Measurements from ENCODE around the gene MIF4GD.

DNA sequence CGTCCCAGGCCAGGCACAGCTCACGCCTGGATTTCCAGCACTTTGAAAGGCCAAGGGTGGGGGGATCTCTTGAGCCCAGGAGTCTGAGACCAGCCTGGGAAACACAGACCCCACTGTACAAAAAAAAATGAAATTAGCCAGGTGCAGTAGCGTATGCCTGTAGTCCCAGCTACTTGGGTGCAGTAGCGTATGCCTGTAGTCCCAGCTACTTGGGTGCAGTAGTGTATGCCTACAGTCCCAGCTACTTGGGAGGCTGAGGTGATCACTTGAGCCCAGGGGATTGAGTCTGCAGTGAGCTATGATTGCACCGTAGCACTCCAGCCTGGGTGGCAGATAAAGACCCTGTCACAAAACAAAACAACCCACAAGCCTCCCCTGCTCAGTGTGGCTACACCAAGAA, 45.2 kb upstream of the MIF4GD start:
- no peak for TF ChIP-seq GABPA (tag; conservative IDR thresholded peaks at IDR 0.05; ENCODE audit: low read depth)
- TF ChIP-seq, protein P1, sequence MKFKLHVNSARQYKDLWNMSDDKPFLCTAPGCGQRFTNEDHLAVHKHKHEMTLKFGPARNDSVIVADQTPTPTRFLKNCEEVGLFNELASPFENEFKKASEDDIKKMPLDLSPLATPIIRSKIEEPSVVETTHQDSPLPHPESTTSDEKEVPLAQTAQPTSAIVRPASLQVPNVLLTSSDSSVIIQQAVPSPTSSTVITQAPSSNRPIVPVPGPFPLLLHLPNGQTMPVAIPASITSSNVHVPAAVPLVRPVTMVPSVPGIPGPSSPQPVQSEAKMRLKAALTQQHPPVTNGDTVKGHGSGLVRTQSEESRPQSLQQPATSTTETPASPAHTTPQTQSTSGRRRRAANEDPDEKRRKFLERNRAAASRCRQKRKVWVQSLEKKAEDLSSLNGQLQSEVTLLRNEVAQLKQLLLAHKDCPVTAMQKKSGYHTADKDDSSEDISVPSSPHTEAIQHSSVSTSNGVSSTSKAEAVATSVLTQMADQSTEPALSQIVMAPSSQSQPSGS (CRISPR knock-in tag; IDR thresholded peaks at IDR 0.05), result no peak
- TF ChIP-seq, protein P2, sequence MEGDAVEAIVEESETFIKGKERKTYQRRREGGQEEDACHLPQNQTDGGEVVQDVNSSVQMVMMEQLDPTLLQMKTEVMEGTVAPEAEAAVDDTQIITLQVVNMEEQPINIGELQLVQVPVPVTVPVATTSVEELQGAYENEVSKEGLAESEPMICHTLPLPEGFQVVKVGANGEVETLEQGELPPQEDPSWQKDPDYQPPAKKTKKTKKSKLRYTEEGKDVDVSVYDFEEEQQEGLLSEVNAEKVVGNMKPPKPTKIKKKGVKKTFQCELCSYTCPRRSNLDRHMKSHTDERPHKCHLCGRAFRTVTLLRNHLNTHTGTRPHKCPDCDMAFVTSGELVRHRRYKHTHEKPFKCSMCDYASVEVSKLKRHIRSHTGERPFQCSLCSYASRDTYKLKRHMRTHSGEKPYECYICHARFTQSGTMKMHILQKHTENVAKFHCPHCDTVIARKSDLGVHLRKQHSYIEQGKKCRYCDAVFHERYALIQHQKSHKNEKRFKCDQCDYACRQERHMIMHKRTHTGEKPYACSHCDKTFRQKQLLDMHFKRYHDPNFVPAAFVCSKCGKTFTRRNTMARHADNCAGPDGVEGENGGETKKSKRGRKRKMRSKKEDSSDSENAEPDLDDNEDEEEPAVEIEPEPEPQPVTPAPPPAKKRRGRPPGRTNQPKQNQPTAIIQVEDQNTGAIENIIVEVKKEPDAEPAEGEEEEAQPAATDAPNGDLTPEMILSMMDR (IDR thresholded peaks at IDR 0.05 in 2 of 3, conservative IDR thresholded peaks at IDR 0.05 in 1 of 3; ENCODE audit: insufficient read depth in 2 of 3, low read depth in 1 of 3, low read length in 3 of 3), result no peak

All from K562 (cell line).